SU-DHL-6 (cell line): ENCODE results near the gene INIP.
"Not testable (repeated sequence)": the region's sequence is repeated elsewhere in the genome, so short reads cannot be mapped to it uniquely, and the experiment has no call there.

ENCODE experiments used
- H2AFZ ChIP-seq: fragments of 200-600 bp; sonication (generic); 2 replicates; pipeline ENCODE4 v1.6.1; 2014; ENCODE audit warnings: low read depth, mild to moderate bottlenecking, moderate library complexity, mixed read lengths, antibody characterized with exemption, low read length; ENCODE audit not compliant: severe bottlenecking
- H3F3A ChIP-seq: fragments of 200-600 bp; shearing (Covaris generic); 2 replicates; pipeline ENCODE4 v1.6.0; 2016; ENCODE audit warnings: antibody characterized with exemption, mild to moderate bottlenecking; ENCODE audit not compliant: insufficient read depth
- H3K27ac ChIP-seq: fragments of 200-600 bp; sonication (generic); 2 replicates; pipeline ENCODE4 v1.5.1; 2016; ENCODE audit warnings: low read depth, mild to moderate bottlenecking, low read length, moderate library complexity, mixed read lengths
- H3K27me3 ChIP-seq: fragments of 200-600 bp; sonication (generic), shearing (Covaris generic); 2 replicates; pipeline ENCODE4 v1.6.0; 2014; ENCODE audit warnings: mild to moderate bottlenecking, low read length
- H3K36me3 ChIP-seq: fragments of 200-600 bp; sonication (generic); 2 replicates; pipeline ENCODE4 v1.6.1; 2014; ENCODE audit warnings: mild to moderate bottlenecking, low read length, mixed read lengths
- H3K4me2 ChIP-seq: fragments of 300-600, 200-600 bp; shearing (Covaris generic), sonication (generic); 2 replicates; pipeline ENCODE4 v1.6.0; 2014; ENCODE audit warnings: low read length, low read depth, mild to moderate bottlenecking; ENCODE audit not compliant: poor library complexity, severe bottlenecking
- H3K4me3 ChIP-seq: fragments of 200-600 bp; sonication (generic); 2 replicates; pipeline ENCODE4 v1.5.1; 2014; ENCODE audit warnings: antibody characterized with exemption, low read length, mild to moderate bottlenecking, mixed read lengths; ENCODE audit not compliant: insufficient read depth, poor library complexity, severe bottlenecking
- H3K79me2 ChIP-seq: fragments of 200-600 bp; sonication (generic); 2 replicates; pipeline ENCODE4 v1.6.1; 2014; ENCODE audit warnings: mild to moderate bottlenecking, low read length, moderate library complexity; ENCODE audit not compliant: insufficient read depth
- H3K9ac ChIP-seq: fragments of 200-600 bp; sonication (generic); 2 replicates; pipeline ENCODE4 v1.7.0; 2014; ENCODE audit warnings: mild to moderate bottlenecking, low read length
- H3K9me2 ChIP-seq: fragments of 200-600 bp; sonication (generic); replicated peaks from 2 replicates; pipeline ENCODE4 v1.6.1; 2014; ENCODE audit warnings: low read length; ENCODE audit not compliant: insufficient read depth
- H3K9me3 ChIP-seq: fragments of 200-600 bp; sonication (generic); 2 replicates; pipeline ENCODE4 v1.6.1; 2014; ENCODE audit warnings: low read length, mixed read lengths; ENCODE audit not compliant: insufficient read depth
- H4K20me1 ChIP-seq: fragments of 200-600 bp; sonication (generic); 2 replicates; pipeline ENCODE4 v1.6.1; 2014; ENCODE audit warnings: low read depth, mild to moderate bottlenecking, antibody characterized with exemption, low read length, moderate library complexity, mixed read lengths
- EZH2phosphoT487 ChIP-seq: fragments of 200-600 bp; sonication (generic), shearing (Covaris generic); conservative IDR thresholded peaks from 2 replicates; pipeline ENCODE4 v1.6.1; 2018; ENCODE audit warnings: mild to moderate bottlenecking, antibody characterized with exemption, low read length, moderate library complexity, mixed read lengths
- TF ChIP-seq, protein P1 (sequence below): fragments of 200-600 bp; sonication (generic); IDR thresholded peaks from one replicate; pipeline ENCODE4 v1.5.1; 2017; ENCODE audit warnings: antibody characterized with exemption, mild to moderate bottlenecking, low read length, moderate library complexity; ENCODE audit not compliant: insufficient read depth, poor library complexity, severe bottlenecking

The INIP gene

DNA sequence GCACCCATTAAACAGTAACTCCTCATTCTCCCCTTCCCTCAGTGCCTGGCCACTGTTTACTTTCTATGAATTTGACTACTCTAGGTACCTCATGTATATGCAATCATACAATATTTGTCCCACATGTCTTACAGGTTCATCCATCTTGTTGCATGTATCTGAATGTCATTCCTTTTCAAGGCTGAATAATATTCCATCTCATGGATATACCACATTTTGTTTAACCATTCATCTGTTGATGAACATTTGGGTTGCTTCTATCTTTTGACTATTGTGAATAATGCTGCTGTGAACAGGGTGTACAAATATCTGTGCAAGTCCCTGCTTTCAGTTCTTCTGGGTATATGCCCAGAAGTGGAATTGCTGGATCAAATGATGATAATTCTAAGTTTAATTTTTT, 40.9 kb downstream of the INIP start:
- no peaks in the 10 kb centered on the region for H3K27me3 ChIP-seq
- H3K79me2 ChIP-seq, result no peaks in the 10 kb centered on the region
- H3K36me3 ChIP-seq, result no peaks in the 10 kb centered on the region
- TF ChIP-seq, protein P1, sequence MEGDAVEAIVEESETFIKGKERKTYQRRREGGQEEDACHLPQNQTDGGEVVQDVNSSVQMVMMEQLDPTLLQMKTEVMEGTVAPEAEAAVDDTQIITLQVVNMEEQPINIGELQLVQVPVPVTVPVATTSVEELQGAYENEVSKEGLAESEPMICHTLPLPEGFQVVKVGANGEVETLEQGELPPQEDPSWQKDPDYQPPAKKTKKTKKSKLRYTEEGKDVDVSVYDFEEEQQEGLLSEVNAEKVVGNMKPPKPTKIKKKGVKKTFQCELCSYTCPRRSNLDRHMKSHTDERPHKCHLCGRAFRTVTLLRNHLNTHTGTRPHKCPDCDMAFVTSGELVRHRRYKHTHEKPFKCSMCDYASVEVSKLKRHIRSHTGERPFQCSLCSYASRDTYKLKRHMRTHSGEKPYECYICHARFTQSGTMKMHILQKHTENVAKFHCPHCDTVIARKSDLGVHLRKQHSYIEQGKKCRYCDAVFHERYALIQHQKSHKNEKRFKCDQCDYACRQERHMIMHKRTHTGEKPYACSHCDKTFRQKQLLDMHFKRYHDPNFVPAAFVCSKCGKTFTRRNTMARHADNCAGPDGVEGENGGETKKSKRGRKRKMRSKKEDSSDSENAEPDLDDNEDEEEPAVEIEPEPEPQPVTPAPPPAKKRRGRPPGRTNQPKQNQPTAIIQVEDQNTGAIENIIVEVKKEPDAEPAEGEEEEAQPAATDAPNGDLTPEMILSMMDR, result no peak
- TF ChIP-seq EZH2phosphoT487, result no peak
- no peaks in the 10 kb centered on the region for H4K20me1 ChIP-seq
- no peaks in the 10 kb centered on the region for H3F3A ChIP-seq
- no peaks in the 10 kb centered on the region for H3K9me2 ChIP-seq
- H3K27ac ChIP-seq, result no peak overlapping the region
- no peak overlapping the region for H3K4me2 ChIP-seq
- no peaks in the 10 kb centered on the region for H3K9me3 ChIP-seq
- H3K4me3 ChIP-seq, result no peak overlapping the region
- H3K9ac ChIP-seq, result no peak overlapping the region
- H2AFZ ChIP-seq, result no peak overlapping the region

DNA sequence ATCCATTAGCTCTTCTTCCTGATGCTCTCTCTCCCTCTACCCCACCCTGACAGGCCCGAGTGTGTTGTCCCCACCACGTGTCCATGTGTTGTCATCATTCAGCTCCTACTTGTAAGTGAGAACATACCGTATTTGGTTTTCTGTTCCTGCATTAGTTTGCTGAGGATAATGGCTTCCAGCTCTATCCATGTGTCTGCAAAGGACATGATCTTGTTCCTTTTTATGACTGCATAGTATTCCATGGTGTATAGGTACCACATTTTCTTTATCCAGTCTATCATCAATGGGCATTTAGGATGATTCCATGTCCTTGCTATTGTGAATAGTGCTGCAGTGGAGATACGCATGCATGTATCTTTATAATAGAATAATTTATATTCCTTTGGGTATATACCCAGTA, 44.7 kb downstream of the INIP start:
- not testable (repeated sequence) for H4K20me1 ChIP-seq, H3F3A ChIP-seq, H3K27ac ChIP-seq, H3K27me3 ChIP-seq, H3K9me3 ChIP-seq, H3K4me2 ChIP-seq, H3K4me3 ChIP-seq, H3K36me3 ChIP-seq, H3K9me2 ChIP-seq, H2AFZ ChIP-seq, H3K79me2 ChIP-seq, H3K9ac ChIP-seq

DNA sequence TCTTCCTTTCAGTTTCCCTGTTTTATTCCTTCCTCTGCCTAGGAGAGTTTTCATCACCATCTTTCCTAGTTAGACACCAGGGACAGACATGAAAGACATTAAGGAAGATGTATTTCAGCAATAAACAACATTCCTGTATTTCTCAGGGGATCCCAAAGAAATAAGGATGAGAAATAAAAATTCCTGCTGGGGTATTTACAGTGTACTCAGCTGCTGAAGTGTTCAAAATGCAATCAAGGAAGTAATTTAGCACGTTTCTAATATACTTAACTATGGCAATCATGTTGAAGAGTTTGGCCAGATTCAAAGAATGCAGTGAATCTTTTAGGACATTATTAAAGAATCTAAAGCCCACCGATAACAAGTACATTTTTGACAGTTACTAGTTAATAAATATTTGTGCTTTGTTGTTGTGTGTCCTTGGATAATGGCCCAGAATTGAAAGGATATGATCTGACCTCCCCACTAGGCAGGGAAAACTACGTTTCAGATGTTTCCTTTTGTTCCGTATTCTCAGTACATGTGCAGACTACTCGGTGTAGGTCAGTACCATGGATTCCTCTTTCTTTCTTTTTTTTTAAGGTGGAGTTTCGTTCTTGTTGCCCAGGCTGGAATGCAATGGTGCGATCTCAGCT, 46.8 kb downstream of the INIP start:
- no peaks in the 10 kb centered on the region for H3K9me3 ChIP-seq
- no peak overlapping the region for H3K27ac ChIP-seq
- TF ChIP-seq EZH2phosphoT487, result no peak
- TF ChIP-seq, protein P1, result no peak
- no peaks in the 10 kb centered on the region for H3K79me2 ChIP-seq
- H3K27me3 ChIP-seq, result no peaks in the 10 kb centered on the region
- no peak overlapping the region for H2AFZ ChIP-seq
- H3K9ac ChIP-seq, result no peak overlapping the region
- H3F3A ChIP-seq, result no peaks in the 10 kb centered on the region
- H4K20me1 ChIP-seq, result no peaks in the 10 kb centered on the region
- no peak overlapping the region for H3K4me2 ChIP-seq
- no peaks in the 10 kb centered on the region for H3K9me2 ChIP-seq
- no peak overlapping the region for H3K4me3 ChIP-seq
- no peaks in the 10 kb centered on the region for H3K36me3 ChIP-seq

DNA sequence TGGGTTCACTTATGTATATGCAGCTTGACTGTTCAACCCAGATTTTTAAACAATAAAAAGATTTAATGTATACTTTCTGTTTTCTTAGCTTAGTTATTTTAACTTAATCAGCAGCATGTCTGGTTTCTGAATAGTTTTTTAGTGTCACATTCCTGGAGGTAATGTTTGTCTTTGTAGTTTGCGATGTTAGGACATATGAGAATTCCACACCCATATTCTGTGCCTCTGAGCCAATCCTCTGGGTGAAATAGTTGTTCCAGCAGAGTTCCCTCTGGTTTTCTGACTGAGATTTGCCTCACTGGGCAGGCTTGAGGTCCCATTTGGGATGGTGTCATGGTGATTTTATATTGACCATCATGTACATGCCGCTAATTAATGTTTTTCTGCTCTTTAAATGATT, 48.6 kb downstream of the INIP start:
- Histone ChIP-seq H3K27me3 (no peaks in the 10 kb centered on the region), H3K79me2 (no peaks in the 10 kb centered on the region), H3K9me2 (no peaks in the 10 kb centered on the region)

More for the DNA sequence above, 48.6 kb downstream of the INIP start:
- H3K9ac ChIP-seq, result no peak overlapping the region
- TF ChIP-seq, protein P1, result no peak
- TF ChIP-seq EZH2phosphoT487, result no peak
- H3K36me3 ChIP-seq, result no peaks in the 10 kb centered on the region
- H4K20me1 ChIP-seq, result no peaks in the 10 kb centered on the region
- H3K4me3 ChIP-seq, result no peak overlapping the region
- H2AFZ ChIP-seq, result no peak overlapping the region
- H3K4me2 ChIP-seq, result no peak overlapping the region
- no peaks in the 10 kb centered on the region for H3K9me3 ChIP-seq
- H3F3A ChIP-seq, result no peaks in the 10 kb centered on the region
- H3K27ac ChIP-seq, result no peak overlapping the region
